NCI-H1105 (cell line): ENCODE data around the gene TAAR1.
"Not testable (repeated sequence)": the region's sequence is repeated elsewhere in the genome, so short reads cannot be mapped to it uniquely, and the experiment has no call there.

Source experiments
- DNase-seq: peaks from one replicate; lab custom pipeline; 2025; lab: John Stamatoyannopoulos, UW

TAAR1 gene

DNA sequence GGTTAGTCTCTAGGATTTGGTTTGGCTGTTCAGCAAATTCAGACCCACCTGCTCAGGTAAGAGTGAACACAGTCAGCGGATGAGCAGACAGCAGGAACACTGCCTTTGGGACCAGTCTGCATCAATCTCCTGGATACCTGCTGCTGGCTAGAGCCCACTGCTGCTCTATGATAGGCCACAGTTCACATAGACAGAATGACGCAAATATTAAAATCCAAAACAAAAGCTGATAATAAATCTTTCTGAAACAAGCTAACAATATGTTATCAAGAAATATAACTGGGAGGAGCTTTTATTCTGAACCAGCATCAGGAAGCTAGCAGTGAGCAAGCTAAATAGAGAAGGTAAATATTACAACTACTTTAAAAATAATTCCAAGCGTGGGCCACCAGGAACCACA is at the start of gene TAAR1:
Gene TAAR1 (minus strand): TSS at position 101 of the 400 bp plus-strand sequence. CDS start 13,179 bp downstream, outside the sequence.
- DNase-seq: peak; percentile 44

DNA sequence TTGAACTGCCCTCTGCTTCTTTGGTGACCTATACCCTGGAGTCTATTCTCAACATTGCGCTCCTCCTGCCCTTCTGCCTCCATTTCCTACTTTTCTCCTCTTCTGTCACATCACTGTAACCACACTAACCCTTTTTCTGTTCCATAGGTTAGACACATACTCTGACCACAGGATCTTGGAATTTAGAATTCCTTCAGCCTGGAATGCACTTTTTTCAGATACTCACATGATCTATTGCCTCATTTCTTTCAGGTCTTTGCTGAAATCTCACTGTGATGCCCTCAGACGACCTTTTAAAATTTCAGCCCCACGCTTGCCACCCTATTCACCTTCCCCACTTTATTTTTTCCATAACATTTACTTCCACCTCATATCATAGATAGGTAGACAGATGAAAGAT is 49.8 kb upstream of the TAAR1 start:
- DNase-seq: no peak

DNA sequence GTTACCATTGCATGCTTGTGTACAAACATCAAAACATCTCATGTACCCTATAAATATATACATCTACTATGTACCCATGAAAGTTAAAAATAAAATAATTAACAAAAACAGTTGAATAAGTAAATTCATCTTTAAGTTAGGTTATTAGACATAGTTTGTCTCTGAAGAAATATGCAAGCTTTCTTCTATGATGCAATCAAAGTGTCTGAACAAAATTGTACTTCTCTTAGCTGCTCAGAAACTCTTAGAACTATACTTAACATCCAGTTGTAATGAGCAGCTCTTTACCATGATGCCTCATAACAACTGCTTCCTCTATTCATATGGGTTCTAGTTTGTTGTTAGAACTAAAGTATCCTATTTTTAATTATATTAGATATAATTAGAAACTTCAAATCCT is 49.0 kb upstream of the TAAR1 start:
- no peak for DNase-seq

DNA sequence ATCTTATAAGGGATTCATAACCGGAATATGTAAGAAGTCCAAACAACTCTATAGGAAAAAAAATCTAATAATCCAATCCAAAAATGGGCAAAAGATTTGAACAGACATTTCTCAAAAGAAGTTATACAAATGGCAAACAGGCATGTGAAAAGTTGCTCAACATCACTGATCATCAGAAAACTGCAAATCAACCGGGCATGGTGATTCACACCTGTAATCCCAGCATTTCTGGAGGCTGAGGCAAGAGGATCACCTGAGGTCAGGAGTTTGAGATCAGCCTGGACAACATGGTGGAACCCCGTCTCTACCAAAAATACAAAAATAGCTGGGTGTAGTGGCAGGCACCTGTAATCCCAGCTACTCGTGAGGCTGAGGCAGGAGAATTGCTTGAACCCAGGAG is 47.8 kb upstream of the TAAR1 start:
- DNase-seq: not testable (repeated sequence)

GRCh38 chr6:132703936-132704335 is 45.0 kb upstream of the TAAR1 start:
- no peak for DNase-seq

DNA sequence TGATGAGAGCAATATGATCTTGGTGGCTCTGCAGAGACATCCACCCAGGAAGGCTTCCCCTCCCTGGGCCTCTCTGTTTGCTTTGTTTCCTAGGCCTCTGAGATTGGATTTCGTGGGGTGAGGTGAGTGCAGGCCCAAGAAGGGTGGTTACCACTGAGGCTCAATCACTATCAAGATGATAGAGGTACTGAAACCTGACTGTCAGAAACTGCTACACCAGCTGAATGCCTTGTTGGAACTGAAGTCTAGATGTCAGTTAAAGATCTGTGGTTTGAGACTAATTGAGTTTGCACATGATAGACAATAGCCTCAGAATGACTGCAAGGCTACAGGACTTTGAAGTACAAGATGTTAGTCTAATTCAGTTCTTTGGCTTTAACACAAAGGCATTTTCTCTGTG is 39.6 kb upstream of the TAAR1 start:
- no peak for DNase-seq

- no peak for DNase-seq
Observed at GRCh38 chr6:132695773-132696172, 36.8 kb upstream of the TAAR1 start.

- no peak for DNase-seq
Observed at GRCh38 chr6:132693478-132693877, 34.5 kb upstream of the TAAR1 start.

- DNase-seq: no peak
Observed at GRCh38 chr6:132690678-132691077, 31.7 kb upstream of the TAAR1 start.

- no peak for DNase-seq
Observed at GRCh38 chr6:132687306-132687705, 28.3 kb upstream of the TAAR1 start.

- no peak for DNase-seq
Observed at GRCh38 chr6:132686531-132686930, 27.5 kb upstream of the TAAR1 start.

DNA sequence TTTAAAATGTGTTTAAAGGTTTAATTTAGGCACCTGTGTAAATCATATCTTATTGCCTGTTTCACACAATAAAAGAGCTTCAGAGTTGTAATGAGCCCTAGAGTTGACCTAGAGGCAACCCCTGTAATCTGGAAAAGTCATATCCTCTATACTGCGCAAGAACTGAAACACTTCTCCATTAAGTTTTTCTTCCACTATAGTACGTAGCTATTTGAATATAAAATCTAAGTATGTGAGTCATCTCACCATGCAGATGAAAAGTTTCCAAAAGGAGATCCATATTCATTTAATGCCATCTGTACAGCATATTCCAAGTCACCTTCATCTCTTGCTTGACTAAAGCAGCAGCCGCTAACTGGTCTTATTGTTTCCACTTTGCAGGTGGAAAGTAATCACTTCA is 26.0 kb upstream of the TAAR1 start:
- DNase-seq: no peak

GRCh38 chr6:132684272-132684671 is 25.3 kb upstream of the TAAR1 start:
- DNase-seq: no peak

GRCh38 chr6:132683543-132683942 is 24.6 kb upstream of the TAAR1 start:
- no peak for DNase-seq

GRCh38 chr6:132679094-132679493 is 20.1 kb upstream of the TAAR1 start:
- not testable (repeated sequence) for DNase-seq

DNA sequence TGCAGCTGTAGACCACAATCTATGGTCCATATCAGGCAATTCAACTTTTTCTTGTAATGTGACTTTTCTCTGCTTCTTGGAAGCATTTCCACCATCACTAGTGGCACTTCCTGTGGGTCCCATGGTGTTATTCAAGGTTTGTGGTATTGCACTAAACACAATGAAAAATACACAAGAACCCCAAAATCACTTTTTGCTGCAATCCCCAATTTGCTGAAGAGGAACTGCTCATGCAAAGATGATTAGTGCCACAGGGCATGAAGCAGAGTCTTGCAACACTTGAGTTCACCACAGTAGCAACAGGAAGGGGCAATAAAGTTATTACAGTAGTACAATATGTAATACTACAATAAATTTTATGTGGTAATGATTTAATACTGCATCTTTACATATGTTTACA is 16.8 kb upstream of the TAAR1 start:
- no peak for DNase-seq

DNA sequence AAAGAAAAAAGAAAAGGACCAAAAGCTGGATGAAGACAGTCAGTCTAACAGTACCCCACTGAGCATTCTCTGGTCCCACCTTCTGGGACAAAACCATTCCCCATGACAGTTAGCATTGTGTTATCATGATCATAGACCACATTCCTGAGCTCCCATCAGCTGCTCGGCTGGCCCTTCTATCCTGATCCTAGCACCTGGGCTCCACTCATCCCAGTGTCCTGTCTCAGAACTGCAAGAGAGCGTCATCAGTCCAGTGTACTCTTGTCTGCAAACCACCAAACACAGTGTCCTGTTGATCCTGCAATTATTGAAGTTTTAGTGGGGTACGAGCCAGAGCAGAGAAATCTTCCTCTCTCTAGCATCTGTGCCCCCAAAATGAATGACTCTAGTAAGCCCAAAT is 16.0 kb upstream of the TAAR1 start:
- no peak for DNase-seq

GRCh38 chr6:132673376-132674094 is 14.6 kb upstream of the TAAR1 start:
- peak; percentile 33 for DNase-seq

GRCh38 chr6:132671295-132671694 is 12.3 kb upstream of the TAAR1 start:
- no peak for DNase-seq

- peak; percentile 34 for DNase-seq
Observed at GRCh38 chr6:132669690-132670291, 10.8 kb upstream of the TAAR1 start.

DNA sequence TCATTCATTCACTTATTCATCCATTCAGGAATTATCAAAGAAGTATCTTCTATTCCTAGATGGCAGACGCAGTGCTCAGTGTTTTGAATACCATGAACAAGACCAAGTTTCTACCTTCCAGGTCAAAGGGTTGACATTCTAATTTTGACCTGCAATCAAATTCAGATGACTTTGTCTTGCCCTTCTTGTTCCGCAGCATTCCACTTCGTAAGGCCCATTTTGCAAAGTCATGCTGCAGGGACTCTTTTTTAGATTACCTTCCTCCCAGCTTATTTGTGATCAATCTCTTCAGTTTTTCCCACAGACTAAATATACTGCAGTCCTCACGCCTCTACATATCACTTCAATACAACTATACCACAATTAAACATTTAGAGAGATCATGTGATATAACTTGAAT is 7.1 kb upstream of the TAAR1 start:
- DNase-seq: no peak

DNA sequence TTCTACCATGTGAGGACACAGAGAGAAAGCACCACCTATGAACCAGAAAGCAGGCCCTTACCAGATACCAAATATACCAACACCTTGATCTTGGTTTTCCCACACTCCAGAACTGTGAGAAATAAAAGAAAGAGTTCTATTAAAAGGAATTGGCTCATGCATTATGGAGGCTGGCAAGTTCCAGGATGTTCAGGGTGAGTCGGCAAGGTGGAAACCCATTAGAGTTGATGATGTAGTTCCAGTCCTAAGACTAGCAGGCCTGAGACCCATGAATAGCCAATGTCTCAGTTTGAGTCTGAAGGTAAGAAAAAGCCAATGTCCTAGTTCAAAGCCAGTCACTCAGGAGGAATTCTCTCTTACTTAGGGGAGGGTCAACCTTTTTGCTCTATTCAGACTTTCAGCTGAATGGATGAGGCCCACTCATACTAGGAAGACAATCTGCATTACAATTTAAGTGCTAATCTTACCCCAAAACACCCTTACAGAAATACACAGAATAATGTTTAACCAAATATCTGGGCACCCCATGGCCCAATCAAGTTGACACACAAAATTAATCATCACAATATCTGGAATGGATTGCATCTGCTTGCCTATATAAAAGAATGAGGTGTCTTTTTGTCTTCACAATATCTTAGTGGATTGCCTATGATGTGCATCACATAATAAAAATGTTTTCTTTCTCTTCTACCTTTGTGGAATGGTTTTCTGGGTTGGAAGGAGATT is 5.5 kb upstream of the TAAR1 start:
- no peak for DNase-seq

- DNase-seq: no peak
Observed at GRCh38 chr6:132663661-132664060, 4.7 kb upstream of the TAAR1 start.
